ENCODE measurements around the gene PAPPA. TPM values are rescaled to one million over a fixed set of nuclear protein-coding genes. Genes with fewer than 3 reads are reported as not detected.

Gene PAPPA
- total and polyA plus RNA-seq, 2 of the 8 experiments (the other 6 are each of a cell fraction or from before 2014, with no cell fraction given) = 0.18 to 0.63 TPM

- TF ChIP-seq TEAD4 (IDR thresholded peaks at IDR 0.05; ENCODE audit: low read depth, low read length) (no peak), ZNF274 (IDR thresholded peaks at IDR 0.05; ENCODE audit: borderline replicate concordance, extremely low read depth, low read length) (no peak)
Observed at GRCh38 chr9:116404228-116404627, 250.6 kb downstream of the PAPPA start (continued).

Measured in H1 (cell line).